Cardiac muscle cell (in vitro differentiated cells and primary cell): Measurements from ENCODE around the gene SMYD1. TPM values are rescaled to one million over a fixed set of nuclear protein-coding genes. Genes with fewer than 3 reads are reported as not detected.

Source experiments
- DNase-seq, 2 donors: peaks; one replicate each; pipeline versions ENCODE4 v3.0.0 to v3.0.0-alpha.2; 2010 to 2017; ENCODE audit warnings: low read depth in 1 of 2, low spot score in 1 of 2
- H3K27ac ChIP-seq: fragments of 200-600 bp; sonication (generic); 2 replicates; pipeline ENCODE4 v1.5.1; 2016
- H3K27me3 ChIP-seq: fragments of 200-600 bp; sonication (generic); 2 replicates; pipeline ENCODE4 v1.6.0; 2016; ENCODE audit warnings: control low read depth
- H3K36me3 ChIP-seq: fragments of 200-600 bp; sonication (generic); 2 replicates; pipeline ENCODE4 v1.5.1; 2016; ENCODE audit warnings: control low read depth
- H3K4me1 ChIP-seq: fragments of 200-600 bp; sonication (generic); 2 replicates; pipeline ENCODE4 v1.8.1; 2017; ENCODE audit warnings: low read depth, mild to moderate bottlenecking, mixed run types
- H3K4me3 ChIP-seq: fragments of 200-600 bp; sonication (generic); 2 replicates; pipeline ENCODE4 v1.5.1; 2016; ENCODE audit warnings: mild to moderate bottlenecking
- H3K9me3 ChIP-seq: fragments of 200-600 bp; sonication (generic); 2 replicates; pipeline ENCODE4 v1.5.1; 2017; ENCODE audit warnings: low read depth, mild to moderate bottlenecking, control low read depth
- polyA plus RNA-seq: library from polyadenylated mRNA; unstranded; fragments of >200 nt; fragmentation: Nextera tagmentation; extraction: Ambion mirVana; gene quantifications from 2 replicates; pipeline ENCODE4 v1.2.1, GENCODE V29; 2016
- total RNA-seq: library from RNA; depleted of rRNA; stranded (reverse); fragments of >200 nt; gene quantifications from 2 replicates; pipeline ENCODE4 v1.2.3, GENCODE V29; 2016
- TF ChIP-seq, protein P1 (sequence below): IDR thresholded peaks from 2 replicates; pipeline ENCODE4 v1.5.1; 2012; ENCODE audit warnings: low read depth, mild to moderate bottlenecking, low read length

Gene SMYD1
- total and polyA plus RNA-seq, 2 experiments from 2014 or later = 211 to 375 TPM

GRCh38 chr2:88121678-88122077 lies 54.1 kb downstream of the SMYD1 start:
- Histone ChIP-seq H3K27ac (no peak overlapping the region), H3K27me3 (no peaks in the 10 kb centered on the region), H3K9me3 (no peaks in the 10 kb centered on the region), H3K4me3 (no peak overlapping the region), H3K36me3 (no peaks in the 10 kb centered on the region), H3K4me1 (no peaks in the 10 kb centered on the region)
- TF ChIP-seq, protein P1, sequence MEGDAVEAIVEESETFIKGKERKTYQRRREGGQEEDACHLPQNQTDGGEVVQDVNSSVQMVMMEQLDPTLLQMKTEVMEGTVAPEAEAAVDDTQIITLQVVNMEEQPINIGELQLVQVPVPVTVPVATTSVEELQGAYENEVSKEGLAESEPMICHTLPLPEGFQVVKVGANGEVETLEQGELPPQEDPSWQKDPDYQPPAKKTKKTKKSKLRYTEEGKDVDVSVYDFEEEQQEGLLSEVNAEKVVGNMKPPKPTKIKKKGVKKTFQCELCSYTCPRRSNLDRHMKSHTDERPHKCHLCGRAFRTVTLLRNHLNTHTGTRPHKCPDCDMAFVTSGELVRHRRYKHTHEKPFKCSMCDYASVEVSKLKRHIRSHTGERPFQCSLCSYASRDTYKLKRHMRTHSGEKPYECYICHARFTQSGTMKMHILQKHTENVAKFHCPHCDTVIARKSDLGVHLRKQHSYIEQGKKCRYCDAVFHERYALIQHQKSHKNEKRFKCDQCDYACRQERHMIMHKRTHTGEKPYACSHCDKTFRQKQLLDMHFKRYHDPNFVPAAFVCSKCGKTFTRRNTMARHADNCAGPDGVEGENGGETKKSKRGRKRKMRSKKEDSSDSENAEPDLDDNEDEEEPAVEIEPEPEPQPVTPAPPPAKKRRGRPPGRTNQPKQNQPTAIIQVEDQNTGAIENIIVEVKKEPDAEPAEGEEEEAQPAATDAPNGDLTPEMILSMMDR = no peak
- DNase-seq = no peak

GRCh38 chr2:88122141-88122884 lies 54.7 kb downstream of the SMYD1 start:
- Histone ChIP-seq H3K27ac (no peak overlapping the region), H3K4me3 (no peak overlapping the region), H3K36me3 (no peaks in the 10 kb centered on the region), H3K27me3 (no peaks in the 10 kb centered on the region), H3K9me3 (no peaks in the 10 kb centered on the region), H3K4me1 (no peaks in the 10 kb centered on the region)
- TF ChIP-seq, protein P1 = no peak
- DNase-seq = no peak

- DNase-seq = no peak
- H3K9me3 ChIP-seq = no peaks in the 10 kb centered on the region
- H3K27ac ChIP-seq = no peak overlapping the region
- no peaks in the 10 kb centered on the region for H3K27me3 ChIP-seq
- H3K4me3 ChIP-seq = no peak overlapping the region
- no peaks in the 10 kb centered on the region for H3K36me3 ChIP-seq
- no peaks in the 10 kb centered on the region for H3K4me1 ChIP-seq
- TF ChIP-seq, protein P1 = no peak
Observed at GRCh38 chr2:88123164-88123974, 55.7 kb downstream of the SMYD1 start.

DNA sequence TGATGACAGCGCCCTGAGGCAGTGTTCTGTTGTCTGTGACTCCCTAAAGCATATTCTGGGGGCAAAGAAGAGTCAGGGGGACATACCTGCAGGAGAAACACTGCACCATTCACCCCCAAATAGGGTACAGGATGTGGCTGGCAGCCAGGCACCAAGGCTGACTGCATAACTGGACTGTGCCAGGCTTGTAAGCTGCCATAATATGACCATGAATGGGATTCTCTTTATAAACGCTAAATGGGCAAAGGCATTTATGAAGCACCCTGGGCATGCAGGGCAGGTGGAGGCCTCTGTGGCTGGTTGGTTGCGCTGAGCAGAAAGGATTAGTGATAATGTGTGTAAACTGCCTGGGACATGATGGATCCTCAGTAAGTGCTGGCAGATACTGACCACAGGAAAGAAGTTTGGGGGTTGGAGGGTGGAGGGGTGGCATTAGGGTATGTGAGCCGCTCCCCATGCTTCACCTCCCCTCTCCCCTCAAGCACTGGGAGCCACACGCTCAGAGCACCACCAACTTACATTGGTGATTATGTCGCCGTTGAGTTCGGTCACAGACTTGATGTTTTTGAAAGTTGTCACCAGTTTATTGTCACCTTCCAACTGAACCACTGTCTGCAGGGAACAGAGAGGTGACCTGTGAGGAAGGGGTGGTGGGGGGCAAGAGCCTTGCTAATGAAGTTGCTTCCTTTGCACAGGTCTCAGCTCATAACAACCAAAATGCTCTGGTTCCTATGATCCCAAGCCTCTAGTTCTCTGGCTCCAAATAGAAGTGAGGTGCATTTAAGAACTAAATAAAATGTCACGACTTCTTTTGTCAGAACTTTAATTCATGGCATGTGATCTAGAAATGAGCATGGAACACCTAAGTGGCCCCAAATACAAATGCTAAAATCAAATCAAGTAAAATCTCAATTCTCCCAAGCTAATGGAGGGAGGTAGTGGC lies 56.6 kb downstream of the SMYD1 start:
- no peaks in the 10 kb centered on the region for H3K4me1 ChIP-seq
- H3K36me3 ChIP-seq = no peaks in the 10 kb centered on the region
- H3K27me3 ChIP-seq = no peaks in the 10 kb centered on the region
- TF ChIP-seq, protein P1 = no peak
- H3K4me3 ChIP-seq = no peak overlapping the region
- no peaks in the 10 kb centered on the region for H3K9me3 ChIP-seq
- H3K27ac ChIP-seq = no peak overlapping the region
- no peak for DNase-seq

DNA sequence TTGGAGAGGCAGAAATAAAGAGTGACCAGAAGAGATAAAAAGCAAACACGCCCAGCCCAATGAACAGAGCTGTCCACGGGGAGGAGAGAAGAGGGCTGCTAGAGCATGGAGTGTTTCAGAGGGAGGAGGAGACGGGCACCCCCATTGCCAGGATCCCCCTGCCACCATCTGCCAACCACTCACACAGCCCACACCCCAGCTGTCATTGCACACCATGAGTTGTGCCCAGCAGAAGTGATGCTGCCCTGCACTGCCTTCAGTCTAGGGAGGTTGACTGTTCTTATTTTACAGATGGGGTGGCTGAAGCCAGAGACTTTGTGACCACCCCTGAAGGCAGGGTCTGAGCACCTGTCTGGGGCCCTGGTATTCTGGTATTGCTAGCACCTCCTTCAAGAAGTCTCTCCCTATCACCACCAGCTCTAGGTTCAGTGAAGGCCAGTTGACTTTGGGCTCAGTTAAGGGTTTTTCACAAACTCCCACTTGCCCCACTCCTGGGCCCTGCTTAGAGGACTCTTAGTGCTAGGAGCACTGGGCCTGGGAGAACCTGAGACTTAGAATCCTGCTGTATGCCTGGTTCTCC lies 57.8 kb downstream of the SMYD1 start:
- no peak for DNase-seq
- no peaks in the 10 kb centered on the region for H3K9me3 ChIP-seq
- no peak overlapping the region for H3K4me3 ChIP-seq
- H3K4me1 ChIP-seq = peaks cover 3% of the 10 kb centered on the region
- H3K27ac ChIP-seq = no peak overlapping the region
- H3K36me3 ChIP-seq = no peaks in the 10 kb centered on the region
- TF ChIP-seq, protein P1 = no peak
- no peaks in the 10 kb centered on the region for H3K27me3 ChIP-seq
